ENCODE data around the gene CUX1.

- TF ChIP-seq EZH2phosphoT487 (IDR thresholded peaks at IDR 0.05; ENCODE audit: low read length) (no peak), EZH2 (optimal IDR thresholded peaks at IDR 0.05; ENCODE audit: low read depth, low read length) (no peak)
- TF ChIP-seq, protein P1, sequence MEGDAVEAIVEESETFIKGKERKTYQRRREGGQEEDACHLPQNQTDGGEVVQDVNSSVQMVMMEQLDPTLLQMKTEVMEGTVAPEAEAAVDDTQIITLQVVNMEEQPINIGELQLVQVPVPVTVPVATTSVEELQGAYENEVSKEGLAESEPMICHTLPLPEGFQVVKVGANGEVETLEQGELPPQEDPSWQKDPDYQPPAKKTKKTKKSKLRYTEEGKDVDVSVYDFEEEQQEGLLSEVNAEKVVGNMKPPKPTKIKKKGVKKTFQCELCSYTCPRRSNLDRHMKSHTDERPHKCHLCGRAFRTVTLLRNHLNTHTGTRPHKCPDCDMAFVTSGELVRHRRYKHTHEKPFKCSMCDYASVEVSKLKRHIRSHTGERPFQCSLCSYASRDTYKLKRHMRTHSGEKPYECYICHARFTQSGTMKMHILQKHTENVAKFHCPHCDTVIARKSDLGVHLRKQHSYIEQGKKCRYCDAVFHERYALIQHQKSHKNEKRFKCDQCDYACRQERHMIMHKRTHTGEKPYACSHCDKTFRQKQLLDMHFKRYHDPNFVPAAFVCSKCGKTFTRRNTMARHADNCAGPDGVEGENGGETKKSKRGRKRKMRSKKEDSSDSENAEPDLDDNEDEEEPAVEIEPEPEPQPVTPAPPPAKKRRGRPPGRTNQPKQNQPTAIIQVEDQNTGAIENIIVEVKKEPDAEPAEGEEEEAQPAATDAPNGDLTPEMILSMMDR (IDR thresholded peaks at IDR 0.05; ENCODE audit: low read length), result no peak
Measured at GRCh38 chr7:102275123-102275703, 457.8 kb downstream of the CUX1 start.

All from MM.1S (cell line).